HL-60 (cell line): Measurements from ENCODE around the gene UNC13D.

Source experiments
- DNase-seq, 2 experiments: peaks; one replicate each; pipeline ENCODE4 v3.0.0-alpha.2; 2010 to 2020; ENCODE audit warnings: low read depth in 1 of 2, low spot score in 1 of 2
- H3K27ac ChIP-seq: fragments of 250-450 bp; sonication (Bioruptor Pico); replicated peaks from 2 replicates; pipeline ENCODE4 v1.5.1; 2020; ENCODE audit warnings: mild to moderate bottlenecking, moderate library complexity
- H3K27me3 ChIP-seq: fragments of 250-450 bp; sonication (Bioruptor Pico); 2 replicates; pipeline ENCODE4 v1.5.1; 2021; ENCODE audit warnings: mild to moderate bottlenecking, moderate library complexity; ENCODE audit not compliant: insufficient read depth, poor library complexity, severe bottlenecking
- H3K4me3 ChIP-seq: replicated peaks from 2 replicates; pipeline ENCODE4 v1.5.1; 2011; ENCODE audit warnings: mild to moderate bottlenecking, control low read depth, low read length; ENCODE audit not compliant: insufficient read depth
- CTCF ChIP-seq: IDR thresholded peaks from one replicate; pipeline ENCODE4 v1.5.1; 2011; ENCODE audit warnings: low read length, control low read depth, inconsistent platforms; ENCODE audit not compliant: insufficient read depth
- GABPA ChIP-seq: IDR thresholded peaks from 2 replicates; pipeline ENCODE4 v1.6.1; 2012; ENCODE audit warnings: low read depth
- POLR2AphosphoS5 ChIP-seq: IDR thresholded peaks from 2 replicates; pipeline ENCODE4 v1.6.1; 2012; ENCODE audit warnings: low read depth
- REST ChIP-seq: IDR thresholded peaks from 2 replicates; pipeline ENCODE4 v1.6.1; 2012; ENCODE audit warnings: low read depth; ENCODE audit not compliant: insufficient replicate concordance
- SPI1 ChIP-seq: IDR thresholded peaks from 2 replicates; pipeline ENCODE4 v1.6.1; 2012; ENCODE audit warnings: low read depth, mild to moderate bottlenecking, borderline replicate concordance

The UNC13D gene

GRCh38 chr17:75785016-75785890 lies 59.0 kb downstream of the UNC13D start:
- Histone ChIP-seq H3K27ac (peak overlapping the region; percentile 100), H3K4me3 (peak overlapping the region; percentile 28), H3K27me3 (no peaks in the 10 kb centered on the region)
- peak in 1 of 2 experiments; percentile 92 for DNase-seq
- TF ChIP-seq POLR2AphosphoS5 = peak; percentile 88
- no peak for TF ChIP-seq GABPA
- TF ChIP-seq SPI1 = peak; percentile 72; the same call in 1 of the 2 replicates
- peak; percentile 64 for TF ChIP-seq REST
- TF ChIP-seq CTCF = no peak

GRCh38 chr17:75784473-75785015 lies 59.7 kb downstream of the UNC13D start, which contains the start of gene UNK:
UNK (plus strand) TSS chr17:75784806; CDS start chr17:75784881, 75 bp downstream.
- peak within 1 kb of the TSS; percentile 100 for H3K27ac ChIP-seq
- DNase-seq = peak; percentile 99
- no peak for TF ChIP-seq POLR2AphosphoS5
- TF ChIP-seq CTCF = no peak
- no peak for TF ChIP-seq GABPA
- no peak for TF ChIP-seq SPI1
- no peak for TF ChIP-seq REST
- H3K4me3 ChIP-seq = peak within 1 kb of the TSS; percentile 35
- no peaks in the 10 kb centered on the region for H3K27me3 ChIP-seq

GRCh38 chr17:75783803-75784472 lies 60.3 kb downstream of the UNC13D start:
- Histone ChIP-seq H3K27ac (peak overlapping the region; percentile 100), H3K4me3 (peak overlapping the region; percentile 35), H3K27me3 (no peaks in the 10 kb centered on the region)
- peak in 1 of 2 experiments; percentile 27 for DNase-seq
- no peak for TF ChIP-seq SPI1
- TF ChIP-seq POLR2AphosphoS5 = peak; percentile 18; the same call in 1 of the 2 replicates

GRCh38 chr17:75783069-75783783 lies 61.0 kb downstream of the UNC13D start:
- H3K4me3 ChIP-seq = no peak overlapping the region
- peak in 1 of 2 experiments; percentile 70 for DNase-seq

More at GRCh38 chr17:75783069-75783783, 61.0 kb downstream of the UNC13D start:
- Histone ChIP-seq H3K27me3 (no peaks in the 10 kb centered on the region), H3K27ac (peak overlapping the region; percentile 100)
- TF ChIP-seq POLR2AphosphoS5 = no peak
- TF ChIP-seq SPI1 = peak; percentile 84
- TF ChIP-seq GABPA = no peak; the same call in 1 of the 2 replicates
- peak; percentile 72 for TF ChIP-seq CTCF
